ENCODE data around the gene RP9. TPM values are rescaled to one million over a fixed set of nuclear protein-coding genes. Genes with fewer than 3 reads are reported as not detected.
A peak's percentile ranks its signal among the peaks of the same experiment; 100 is the strongest.

RP9 gene
- total and polyA plus RNA-seq, 9 of the 15 experiments (the other 6 are each of a cell fraction or from before 2014, with no cell fraction given), result 10.7 to 44.8 (median 33.4) TPM

DNA sequence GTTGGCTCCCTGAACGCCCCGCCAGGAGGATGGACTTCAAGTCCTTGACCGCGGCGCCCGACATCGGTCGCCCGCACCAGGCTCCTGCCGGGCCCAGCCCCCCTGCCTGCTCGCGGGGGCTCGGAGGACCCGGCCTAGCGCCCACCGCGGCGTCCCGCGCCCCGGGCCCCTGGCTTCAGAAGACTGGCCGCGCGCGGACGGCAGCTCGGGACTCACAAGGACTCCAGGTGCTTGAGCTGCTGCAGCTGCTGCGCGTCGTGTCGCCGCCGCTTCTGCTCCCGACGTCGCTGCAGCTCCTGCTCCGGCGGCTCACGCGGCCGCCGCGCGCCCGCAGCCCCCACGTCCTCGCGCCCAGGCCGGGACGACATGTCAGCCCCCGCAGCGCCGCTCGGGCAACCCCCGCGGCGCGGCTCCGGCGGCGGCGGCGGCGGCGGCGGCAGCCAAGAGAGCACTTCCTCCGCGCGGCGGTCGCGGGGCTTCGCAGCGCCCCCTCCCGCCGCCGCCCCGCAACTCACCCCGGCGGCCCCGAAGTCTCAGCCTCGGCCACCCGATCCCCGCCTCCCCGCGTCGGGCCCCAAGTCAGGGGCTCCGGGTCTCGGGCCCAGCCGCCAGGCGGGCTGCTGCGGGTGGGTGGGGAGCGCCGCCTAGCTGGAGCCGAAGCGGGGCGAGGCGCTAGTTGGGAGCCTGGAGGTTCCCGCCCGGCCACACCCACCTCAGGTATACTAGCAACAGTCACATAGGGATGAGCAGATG lies at the start of gene RP9 (continued):
- TF ChIP-seq, protein P1, sequence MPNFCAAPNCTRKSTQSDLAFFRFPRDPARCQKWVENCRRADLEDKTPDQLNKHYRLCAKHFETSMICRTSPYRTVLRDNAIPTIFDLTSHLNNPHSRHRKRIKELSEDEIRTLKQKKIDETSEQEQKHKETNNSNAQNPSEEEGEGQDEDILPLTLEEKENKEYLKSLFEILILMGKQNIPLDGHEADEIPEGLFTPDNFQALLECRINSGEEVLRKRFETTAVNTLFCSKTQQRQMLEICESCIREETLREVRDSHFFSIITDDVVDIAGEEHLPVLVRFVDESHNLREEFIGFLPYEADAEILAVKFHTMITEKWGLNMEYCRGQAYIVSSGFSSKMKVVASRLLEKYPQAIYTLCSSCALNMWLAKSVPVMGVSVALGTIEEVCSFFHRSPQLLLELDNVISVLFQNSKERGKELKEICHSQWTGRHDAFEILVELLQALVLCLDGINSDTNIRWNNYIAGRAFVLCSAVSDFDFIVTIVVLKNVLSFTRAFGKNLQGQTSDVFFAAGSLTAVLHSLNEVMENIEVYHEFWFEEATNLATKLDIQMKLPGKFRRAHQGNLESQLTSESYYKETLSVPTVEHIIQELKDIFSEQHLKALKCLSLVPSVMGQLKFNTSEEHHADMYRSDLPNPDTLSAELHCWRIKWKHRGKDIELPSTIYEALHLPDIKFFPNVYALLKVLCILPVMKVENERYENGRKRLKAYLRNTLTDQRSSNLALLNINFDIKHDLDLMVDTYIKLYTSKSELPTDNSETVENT (CRISPR knock-in tag; IDR thresholded peaks at IDR 0.05), result peak; percentile 84
- TF ChIP-seq GATA2 (CRISPR knock-in tag; IDR thresholded peaks at IDR 0.05) (no peak), ZNF707 (CRISPR knock-in tag; conservative IDR thresholded peaks at IDR 0.05) (no peak), ZNF232 (CRISPR knock-in tag; IDR thresholded peaks at IDR 0.05) (no peak), ZNF778 (CRISPR knock-in tag; IDR thresholded peaks at IDR 0.05) (no peak), MAFF (IDR thresholded peaks at IDR 0.05; ENCODE audit: low read length) (no peak), ZNF133 (CRISPR knock-in tag; IDR thresholded peaks at IDR 0.05) (no peak), ZFP36 (IDR thresholded peaks at IDR 0.05; ENCODE audit: low read depth, low read length, partially characterized antibody) (no peak), ZNF165 (CRISPR knock-in tag; IDR thresholded peaks at IDR 0.05; ENCODE audit: borderline replicate concordance) (no peak), ESRRB (CRISPR knock-in tag; IDR thresholded peaks at IDR 0.05; ENCODE audit: borderline replicate concordance) (no peak), TRIM25 (IDR thresholded peaks at IDR 0.05; ENCODE audit: borderline replicate concordance) (no peak), EWSR1 (IDR thresholded peaks at IDR 0.05; ENCODE audit: borderline replicate concordance, low read depth, partially characterized antibody) (no peak), BCL6 (CRISPR knock-in tag; IDR thresholded peaks at IDR 0.05) (no peak), TEAD2 (tag; IDR thresholded peaks at IDR 0.05) (no peak), SPI1 (IDR thresholded peaks at IDR 0.05; ENCODE audit: borderline replicate concordance, low read depth, low read length) (0 out of 2 replicates have a peak, but pooled peaks have one; percentile 23)
- TF ChIP-seq, protein P2, sequence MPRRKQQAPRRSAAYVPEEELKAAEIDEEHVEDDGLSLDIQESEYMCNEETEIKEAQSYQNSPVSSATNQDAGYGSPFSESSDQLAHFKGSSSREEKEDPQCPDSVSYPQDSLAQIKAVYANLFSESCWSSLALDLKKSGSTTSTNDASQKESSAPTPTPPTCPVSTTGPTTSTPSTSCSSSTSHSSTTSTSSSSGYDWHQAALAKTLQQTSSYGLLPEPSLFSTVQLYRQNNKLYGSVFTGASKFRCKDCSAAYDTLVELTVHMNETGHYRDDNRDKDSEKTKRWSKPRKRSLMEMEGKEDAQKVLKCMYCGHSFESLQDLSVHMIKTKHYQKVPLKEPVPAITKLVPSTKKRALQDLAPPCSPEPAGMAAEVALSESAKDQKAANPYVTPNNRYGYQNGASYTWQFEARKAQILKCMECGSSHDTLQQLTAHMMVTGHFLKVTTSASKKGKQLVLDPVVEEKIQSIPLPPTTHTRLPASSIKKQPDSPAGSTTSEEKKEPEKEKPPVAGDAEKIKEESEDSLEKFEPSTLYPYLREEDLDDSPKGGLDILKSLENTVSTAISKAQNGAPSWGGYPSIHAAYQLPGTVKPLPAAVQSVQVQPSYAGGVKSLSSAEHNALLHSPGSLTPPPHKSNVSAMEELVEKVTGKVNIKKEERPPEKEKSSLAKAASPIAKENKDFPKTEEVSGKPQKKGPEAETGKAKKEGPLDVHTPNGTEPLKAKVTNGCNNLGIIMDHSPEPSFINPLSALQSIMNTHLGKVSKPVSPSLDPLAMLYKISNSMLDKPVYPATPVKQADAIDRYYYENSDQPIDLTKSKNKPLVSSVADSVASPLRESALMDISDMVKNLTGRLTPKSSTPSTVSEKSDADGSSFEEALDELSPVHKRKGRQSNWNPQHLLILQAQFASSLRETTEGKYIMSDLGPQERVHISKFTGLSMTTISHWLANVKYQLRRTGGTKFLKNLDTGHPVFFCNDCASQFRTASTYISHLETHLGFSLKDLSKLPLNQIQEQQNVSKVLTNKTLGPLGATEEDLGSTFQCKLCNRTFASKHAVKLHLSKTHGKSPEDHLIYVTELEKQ (CRISPR knock-in tag; IDR thresholded peaks at IDR 0.05), result no peak
- TF ChIP-seq, protein P3, sequence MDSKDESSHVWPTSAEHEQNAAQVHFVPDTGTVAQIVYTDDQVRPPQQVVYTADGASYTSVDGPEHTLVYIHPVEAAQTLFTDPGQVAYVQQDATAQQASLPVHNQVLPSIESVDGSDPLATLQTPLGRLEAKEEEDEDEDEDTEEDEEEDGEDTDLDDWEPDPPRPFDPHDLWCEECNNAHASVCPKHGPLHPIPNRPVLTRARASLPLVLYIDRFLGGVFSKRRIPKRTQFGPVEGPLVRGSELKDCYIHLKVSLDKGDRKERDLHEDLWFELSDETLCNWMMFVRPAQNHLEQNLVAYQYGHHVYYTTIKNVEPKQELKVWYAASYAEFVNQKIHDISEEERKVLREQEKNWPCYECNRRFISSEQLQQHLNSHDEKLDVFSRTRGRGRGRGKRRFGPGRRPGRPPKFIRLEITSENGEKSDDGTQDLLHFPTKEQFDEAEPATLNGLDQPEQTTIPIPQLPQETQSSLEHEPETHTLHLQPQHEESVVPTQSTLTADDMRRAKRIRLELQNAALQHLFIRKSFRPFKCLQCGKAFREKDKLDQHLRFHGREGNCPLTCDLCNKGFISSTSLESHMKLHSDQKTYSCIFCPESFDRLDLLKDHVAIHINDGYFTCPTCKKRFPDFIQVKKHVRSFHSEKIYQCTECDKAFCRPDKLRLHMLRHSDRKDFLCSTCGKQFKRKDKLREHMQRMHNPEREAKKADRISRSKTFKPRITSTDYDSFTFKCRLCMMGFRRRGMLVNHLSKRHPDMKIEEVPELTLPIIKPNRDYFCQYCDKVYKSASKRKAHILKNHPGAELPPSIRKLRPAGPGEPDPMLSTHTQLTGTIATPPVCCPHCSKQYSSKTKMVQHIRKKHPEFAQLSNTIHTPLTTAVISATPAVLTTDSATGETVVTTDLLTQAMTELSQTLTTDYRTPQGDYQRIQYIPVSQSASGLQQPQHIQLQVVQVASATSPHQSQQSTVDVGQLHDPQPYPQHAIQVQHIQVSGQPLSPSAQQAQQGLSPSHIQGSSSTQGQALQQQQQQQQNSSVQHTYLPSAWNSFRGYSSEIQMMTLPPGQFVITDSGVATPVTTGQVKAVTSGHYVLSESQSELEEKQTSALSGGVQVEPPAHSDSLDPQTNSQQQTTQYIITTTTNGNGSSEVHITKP (IDR thresholded peaks at IDR 0.05; ENCODE audit: partially characterized antibody), result no peak
